ENCODE measurements around the gene ZXDB.
"Not testable (repeated sequence)": the region's sequence is repeated elsewhere in the genome, so short reads cannot be mapped to it uniquely, and the experiment has no call there.

Gene ZXDB

DNA sequence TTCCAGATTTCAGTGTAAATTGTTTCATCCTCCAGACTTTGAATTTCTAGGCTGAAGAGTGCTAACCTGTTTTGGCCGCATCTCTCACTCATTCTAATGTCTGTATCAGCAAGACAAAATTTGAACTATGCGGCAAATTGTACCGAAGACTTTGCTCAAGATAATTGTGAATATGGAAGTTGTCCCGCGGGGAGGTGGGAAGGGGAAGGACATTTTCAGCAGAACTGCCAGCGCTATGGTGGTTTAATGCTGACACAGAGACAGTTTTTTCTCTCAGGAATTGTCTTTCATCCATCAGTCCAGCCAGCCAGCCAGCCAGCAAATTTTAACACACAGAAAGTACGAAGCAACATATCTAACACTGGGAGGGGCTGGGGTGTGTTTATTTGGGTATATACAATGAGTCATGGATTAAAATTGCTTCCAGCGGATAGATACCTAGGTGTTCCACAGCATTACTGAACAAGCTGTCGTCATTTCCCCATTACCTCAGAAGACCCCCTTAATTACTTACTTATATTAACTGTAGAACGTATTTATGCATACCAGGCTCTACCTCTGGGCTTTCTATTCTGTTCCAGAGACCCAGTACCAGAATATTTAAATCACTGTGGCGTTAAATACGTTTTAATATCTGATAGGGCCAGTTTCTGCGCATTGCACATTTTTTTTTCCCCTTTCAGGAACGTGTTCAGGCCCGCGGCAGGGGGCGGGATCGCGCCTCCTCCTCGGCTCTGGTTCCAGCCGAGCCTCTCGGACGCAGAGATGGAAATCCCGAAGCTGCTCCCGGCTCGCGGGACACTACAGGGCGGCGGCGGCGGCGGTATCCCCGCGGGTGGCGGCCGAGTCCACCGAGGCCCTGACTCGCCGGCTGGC is at the start of gene ZXDB:
Gene ZXDB, plus strand, starts transcription at position 728 of the 876 bp plus-strand sequence. Its CDS starts 38 bp downstream, at position 766.
- peak; percentile 47 for DNase-seq

- no peak for DNase-seq
Measured at GRCh38 chrX:57565198-57565597, 26.6 kb upstream of the ZXDB start.

DNA sequence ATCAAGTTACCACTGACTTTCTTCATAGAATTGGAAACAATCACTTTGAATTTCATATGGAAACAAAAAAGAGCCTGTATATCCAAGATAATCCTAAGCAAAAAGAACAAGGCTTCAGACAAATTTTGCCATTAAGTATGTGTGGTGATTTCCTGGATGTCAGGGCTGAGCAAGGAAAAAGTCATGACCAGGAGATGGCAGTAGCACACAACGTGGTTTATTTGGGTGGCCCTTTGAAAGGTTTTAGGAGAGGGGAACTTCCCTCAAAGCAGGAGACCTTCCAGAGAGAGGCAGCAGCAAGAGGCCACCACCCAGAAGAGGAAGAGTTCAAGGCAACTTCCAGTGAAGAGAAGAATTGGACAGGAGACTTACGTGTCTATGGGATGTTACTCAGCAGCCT is 18.1 kb upstream of the ZXDB start:
- no peak for DNase-seq

DNA sequence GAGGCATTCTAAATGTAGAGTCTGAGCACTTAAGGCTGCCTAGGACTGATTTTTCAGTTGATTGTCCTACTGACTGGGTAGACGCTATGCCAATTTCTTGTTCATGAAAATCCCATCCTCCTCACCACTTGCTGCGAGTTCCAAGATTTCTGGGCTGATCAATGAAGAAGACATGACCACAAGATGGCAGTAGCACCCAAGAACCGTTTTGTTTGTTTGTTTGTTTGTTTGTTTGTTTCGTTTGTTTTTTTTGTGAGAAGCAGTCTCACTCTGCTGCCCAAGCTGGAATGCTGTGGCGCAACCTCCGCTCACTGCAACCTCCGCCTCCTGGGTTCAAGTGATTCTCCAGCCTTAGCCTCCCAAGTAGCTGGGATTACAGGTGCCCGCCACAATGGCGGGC is 8.9 kb upstream of the ZXDB start:
- not testable (repeated sequence) for DNase-seq

- no peak for DNase-seq
Measured at GRCh38 chrX:57583477-57583876, 8.3 kb upstream of the ZXDB start.

GRCh38 chrX:57586360-57586759 is 5.5 kb upstream of the ZXDB start:
- no peak for DNase-seq

- no peak for DNase-seq
Measured at GRCh38 chrX:57587062-57587461, 4.7 kb upstream of the ZXDB start.

- no peak for DNase-seq
Measured at GRCh38 chrX:57587607-57588006, 4.2 kb upstream of the ZXDB start.

GRCh38 chrX:57592160-57592893 is 516 bp downstream of the ZXDB start:
- DNase-seq: peak; percentile 30

DNA sequence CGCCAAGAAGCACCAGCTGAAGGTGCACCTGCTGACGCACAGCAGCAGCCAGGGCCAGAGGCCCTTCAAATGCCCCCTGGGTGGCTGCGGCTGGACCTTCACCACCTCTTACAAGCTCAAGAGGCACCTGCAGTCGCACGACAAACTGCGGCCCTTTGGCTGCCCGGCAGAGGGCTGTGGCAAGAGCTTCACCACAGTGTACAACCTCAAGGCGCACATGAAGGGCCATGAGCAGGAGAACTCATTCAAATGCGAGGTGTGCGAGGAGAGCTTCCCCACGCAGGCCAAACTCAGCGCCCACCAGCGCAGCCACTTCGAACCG is 1.0 kb downstream of the ZXDB start:
- not testable (repeated sequence) for DNase-seq

- peak; percentile 73 for DNase-seq
Measured at GRCh38 chrX:57595381-57595811, 3.6 kb downstream of the ZXDB start.

DNA sequence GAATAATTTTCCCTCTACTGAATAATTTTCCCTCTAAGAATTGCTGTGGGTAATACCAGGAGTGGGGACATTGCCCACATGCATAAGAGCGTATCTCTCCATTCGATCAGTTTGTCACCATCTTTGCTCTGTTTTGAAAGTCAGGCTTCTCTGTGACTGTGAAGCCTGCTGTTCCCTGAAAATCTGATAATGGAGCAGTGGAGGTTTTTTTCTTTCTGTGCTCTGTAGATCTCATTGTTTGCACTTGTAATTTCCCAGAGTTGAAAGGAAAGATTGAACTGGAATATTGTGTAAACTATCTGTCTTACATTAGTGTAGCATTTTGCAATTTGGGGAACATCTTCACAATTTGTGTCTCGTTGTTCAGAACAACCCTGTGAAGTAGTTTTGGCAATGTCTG is 4.3 kb downstream of the ZXDB start:
- no peak for DNase-seq

DNA sequence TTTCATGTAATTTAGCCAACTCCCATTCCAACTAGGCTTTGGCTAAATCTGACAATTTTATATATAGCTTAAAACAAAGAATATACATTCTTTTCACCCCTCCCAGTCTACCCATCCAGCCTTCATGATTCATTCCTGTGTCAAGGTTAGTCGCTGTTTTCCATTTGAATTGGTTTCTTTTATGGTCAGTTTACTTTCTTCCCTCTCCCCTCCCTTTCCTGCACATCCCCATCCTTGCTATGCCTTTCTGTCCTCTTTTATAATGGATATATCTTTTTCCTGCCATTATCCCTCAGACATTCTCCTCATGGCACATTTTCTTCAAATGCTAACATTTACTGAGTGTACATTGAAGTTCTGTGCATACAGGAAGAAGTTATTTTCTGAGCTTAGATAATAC is 4.7 kb downstream of the ZXDB start:
- no peak for DNase-seq

DNA sequence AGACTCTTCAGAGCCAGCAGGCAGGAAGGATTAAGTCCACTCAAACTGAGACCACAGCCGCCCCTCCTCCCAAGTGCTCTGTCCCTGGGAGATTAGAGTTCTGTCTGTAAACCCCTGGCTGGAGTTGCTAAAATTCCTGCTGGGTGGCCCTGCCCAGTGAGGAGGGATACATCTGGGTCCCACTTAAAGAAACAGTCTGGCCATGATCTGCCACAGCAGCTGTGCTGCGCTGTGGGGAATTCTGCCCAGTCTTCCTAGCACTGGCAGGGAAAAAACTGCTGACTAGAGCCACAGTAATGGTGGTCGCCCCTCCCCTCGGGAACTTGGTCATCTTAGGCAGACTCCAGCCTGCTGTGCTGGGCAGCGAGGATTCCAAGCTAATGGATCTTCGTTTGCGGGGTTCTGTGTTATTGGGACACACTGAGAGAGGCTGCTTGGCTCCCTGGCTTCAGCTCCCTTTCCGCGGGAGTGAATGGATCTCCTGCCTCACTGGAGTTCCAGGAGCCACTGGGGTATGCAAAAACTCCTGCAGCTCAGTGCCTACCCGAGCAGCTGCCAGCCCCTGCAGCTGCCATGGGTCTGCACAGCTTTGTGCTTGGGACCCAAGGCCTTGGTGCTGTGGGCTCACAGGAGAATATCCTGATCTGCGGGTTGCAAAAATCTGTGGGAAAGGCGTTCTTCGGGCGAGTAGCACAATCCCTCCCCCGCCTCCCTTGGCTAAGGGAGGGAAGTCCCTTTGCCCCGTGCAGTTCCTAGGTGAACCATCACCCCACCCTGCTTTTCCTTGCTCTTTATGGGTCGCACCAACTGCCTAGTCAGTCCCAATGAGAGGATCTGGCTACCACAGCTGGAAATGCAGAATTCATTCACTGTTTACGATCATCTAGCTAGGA is 15.7 kb downstream of the ZXDB start:
- no peak for DNase-seq

DNA sequence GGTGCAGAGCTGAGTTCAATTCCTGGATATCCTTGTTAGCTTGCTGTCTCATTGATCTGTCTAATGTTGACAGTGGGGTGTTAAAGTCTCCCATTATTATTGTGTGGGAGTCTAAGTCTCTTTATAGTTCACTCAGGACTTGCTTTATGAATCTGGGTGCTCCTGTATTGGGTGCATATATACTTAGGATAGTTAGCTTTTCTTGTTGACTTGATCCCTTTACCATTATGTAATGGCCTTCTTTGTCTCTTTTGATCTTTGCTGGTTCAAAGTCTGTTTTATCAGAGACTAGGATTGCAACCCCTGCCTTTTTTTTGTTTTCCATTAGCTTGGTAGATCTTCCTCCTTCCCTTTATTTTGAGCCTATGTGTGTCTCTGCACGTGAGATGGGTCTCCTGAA is 21.5 kb downstream of the ZXDB start:
- DNase-seq: not testable (repeated sequence)

DNA sequence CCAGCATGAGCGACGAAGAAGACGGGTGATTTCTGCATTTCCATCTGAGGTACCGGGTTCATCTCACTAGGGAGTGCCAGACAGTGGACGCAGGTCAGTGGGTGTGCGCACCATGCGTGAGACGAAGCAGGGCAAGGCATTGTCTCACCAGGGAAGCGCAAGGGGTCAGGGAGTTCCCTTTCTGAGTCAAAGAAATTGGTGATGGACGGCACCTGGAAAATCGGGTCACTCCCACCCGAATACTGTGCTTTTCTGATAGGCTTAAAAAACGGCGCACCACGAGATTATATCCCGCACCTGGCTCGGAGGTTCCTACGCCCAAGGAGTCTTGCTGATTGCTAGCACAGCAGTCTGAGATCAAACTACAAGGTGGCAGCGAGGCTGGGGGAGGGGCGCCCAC is 37.6 kb downstream of the ZXDB start:
- not testable (repeated sequence) for DNase-seq

- DNase-seq: no peak
Measured at GRCh38 chrX:57640674-57641016, 48.8 kb downstream of the ZXDB start.

DNA sequence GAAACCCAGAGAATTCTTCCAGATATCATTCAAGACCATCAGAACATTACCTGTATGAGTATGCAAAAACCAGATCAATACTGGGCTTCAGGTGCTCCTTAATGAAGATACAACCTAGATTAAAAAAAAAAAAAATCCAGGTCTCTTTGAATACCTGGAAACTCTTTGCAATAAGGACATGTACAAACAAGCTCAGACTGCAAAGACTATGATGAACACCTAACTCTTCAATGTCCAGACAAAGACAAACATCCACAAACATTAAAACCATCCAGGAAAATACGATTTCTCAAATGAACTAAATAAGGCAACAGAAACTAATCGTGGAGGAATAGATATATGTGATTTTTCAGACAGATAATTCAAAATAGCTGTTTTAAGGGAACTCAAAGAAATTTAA is 49.5 kb downstream of the ZXDB start:
- no peak for DNase-seq

- no peak for DNase-seq
Measured at GRCh38 chrX:57643698-57644097, 51.9 kb downstream of the ZXDB start.

DNA sequence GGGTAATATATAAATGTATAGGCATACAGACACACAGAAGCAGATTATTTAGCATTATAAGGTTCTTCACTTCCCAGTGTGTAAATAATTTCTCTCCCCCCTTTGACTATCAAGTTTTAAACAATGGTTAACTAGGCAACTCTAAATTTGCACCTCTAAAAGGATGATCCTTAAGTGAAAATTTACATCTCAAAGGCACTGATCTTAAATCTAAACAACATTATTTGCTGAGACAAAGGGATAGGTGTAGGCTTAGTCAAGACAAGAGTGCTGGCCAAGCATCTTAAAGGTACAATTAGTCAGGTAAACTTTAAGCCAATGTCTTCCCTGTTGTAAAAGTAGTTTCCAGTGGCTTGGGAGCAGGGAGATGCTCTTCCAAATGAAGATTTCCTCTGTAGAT is 55.2 kb downstream of the ZXDB start:
- DNase-seq: no peak
